Endothelial cell (in vitro differentiated cells): Measurements from ENCODE around the gene SCGB3A1. TPM values are rescaled to one million over a fixed set of nuclear protein-coding genes. Genes with fewer than 3 reads are reported as not detected.

ENCODE experiments used
- DNase-seq: peaks from one replicate; pipeline ENCODE4 v3.0.0; 2021; ENCODE audit warnings: low spot score
- H3K27ac Mint-ChIP-seq: one replicate; pipeline ENCODE4 v1.8.0; 2021; ENCODE audit warnings: mixed read lengths, inconsistent platforms; ENCODE audit not compliant: unreplicated experiment
- H3K27me3 Mint-ChIP-seq: one replicate; pipeline ENCODE4 v1.8.0; 2021; ENCODE audit warnings: mild to moderate bottlenecking, moderate library complexity, mixed read lengths, inconsistent platforms; ENCODE audit not compliant: unreplicated experiment
- H3K36me3 Mint-ChIP-seq: one replicate; pipeline ENCODE4 v1.8.0; 2021; ENCODE audit warnings: mild to moderate bottlenecking, low read depth, mixed read lengths, inconsistent platforms; ENCODE audit not compliant: unreplicated experiment
- H3K4me1 Mint-ChIP-seq: one replicate; pipeline ENCODE4 v1.8.0; 2021; ENCODE audit warnings: mild to moderate bottlenecking, mixed read lengths, inconsistent platforms; ENCODE audit not compliant: unreplicated experiment
- H3K4me3 Mint-ChIP-seq: one replicate; pipeline ENCODE4 v1.8.0; 2021; ENCODE audit warnings: mild to moderate bottlenecking, mixed read lengths, inconsistent platforms; ENCODE audit not compliant: unreplicated experiment
- H3K9me3 Mint-ChIP-seq: one replicate; pipeline ENCODE4 v1.8.0; 2021; ENCODE audit warnings: mixed read lengths, inconsistent platforms; ENCODE audit not compliant: unreplicated experiment
- total RNA-seq: library from RNA; stranded (reverse); fragmentation: NEBNext Ultra II Directional; extraction: Animal tissue kit (Norgen Biotek cat#: 25700); gene quantifications from one replicate; pipeline ENCODE4 v1.2.1, GENCODE V29; 2021; ENCODE audit not compliant: unreplicated experiment
- TF ChIP-seq, protein P1 (sequence below): fragments of 200-600 bp; sonication (generic); IDR thresholded peaks from one replicate; pipeline ENCODE4 v1.5.0; 2021; ENCODE audit warnings: antibody characterized with exemption; ENCODE audit not compliant: unreplicated experiment

The SCGB3A1 gene
- total RNA-seq, 1 donor from 2014 or later = 5.4 TPM

DNA sequence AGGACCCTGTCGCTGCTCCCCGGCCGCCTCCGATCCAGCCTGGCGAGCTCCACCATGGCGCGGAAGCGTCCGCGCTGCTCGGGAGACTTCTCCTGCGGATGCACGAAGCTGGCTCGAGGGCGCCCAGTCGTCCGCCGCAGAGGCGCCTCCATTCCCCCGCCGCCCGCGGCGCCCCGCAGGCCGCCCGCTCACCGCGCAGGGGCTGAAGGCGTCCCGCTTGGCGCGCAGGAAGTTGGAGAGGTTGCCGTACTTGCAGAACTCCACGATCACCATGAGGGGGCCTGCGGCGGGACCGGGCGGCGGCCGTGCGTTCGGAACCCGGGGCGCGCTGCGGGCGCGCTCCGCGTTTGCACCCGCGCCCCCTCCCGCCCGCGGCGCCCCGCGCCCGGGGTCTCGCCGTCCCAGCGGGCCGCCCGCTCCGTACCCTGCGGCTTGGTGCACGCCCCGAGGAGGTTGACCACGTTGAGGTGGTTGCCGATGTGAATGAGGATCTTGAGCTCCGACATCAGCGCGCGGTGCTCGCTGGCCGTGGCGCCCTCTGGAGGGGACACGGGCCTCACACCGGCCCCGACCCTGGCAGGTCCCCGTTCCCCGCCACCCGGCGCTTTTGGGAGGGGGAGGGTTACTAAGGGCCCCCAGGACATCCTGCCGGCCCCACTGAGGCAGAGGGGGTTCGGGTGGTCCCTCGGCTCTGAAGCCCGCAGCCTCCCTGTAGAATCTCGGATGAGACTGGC is 27.7 kb upstream of the SCGB3A1 start:
- Mint-ChIP-seq H3K4me1 (peaks cover 33% of the 10 kb centered on the region), H3K4me3 (no peak overlapping the region), H3K27ac (no peak overlapping the region), H3K27me3 (peaks cover 44% of the 10 kb centered on the region), H3K36me3 (peaks cover 49% of the 10 kb centered on the region), H3K9me3 (no peaks in the 10 kb centered on the region)
- TF ChIP-seq, protein P1, sequence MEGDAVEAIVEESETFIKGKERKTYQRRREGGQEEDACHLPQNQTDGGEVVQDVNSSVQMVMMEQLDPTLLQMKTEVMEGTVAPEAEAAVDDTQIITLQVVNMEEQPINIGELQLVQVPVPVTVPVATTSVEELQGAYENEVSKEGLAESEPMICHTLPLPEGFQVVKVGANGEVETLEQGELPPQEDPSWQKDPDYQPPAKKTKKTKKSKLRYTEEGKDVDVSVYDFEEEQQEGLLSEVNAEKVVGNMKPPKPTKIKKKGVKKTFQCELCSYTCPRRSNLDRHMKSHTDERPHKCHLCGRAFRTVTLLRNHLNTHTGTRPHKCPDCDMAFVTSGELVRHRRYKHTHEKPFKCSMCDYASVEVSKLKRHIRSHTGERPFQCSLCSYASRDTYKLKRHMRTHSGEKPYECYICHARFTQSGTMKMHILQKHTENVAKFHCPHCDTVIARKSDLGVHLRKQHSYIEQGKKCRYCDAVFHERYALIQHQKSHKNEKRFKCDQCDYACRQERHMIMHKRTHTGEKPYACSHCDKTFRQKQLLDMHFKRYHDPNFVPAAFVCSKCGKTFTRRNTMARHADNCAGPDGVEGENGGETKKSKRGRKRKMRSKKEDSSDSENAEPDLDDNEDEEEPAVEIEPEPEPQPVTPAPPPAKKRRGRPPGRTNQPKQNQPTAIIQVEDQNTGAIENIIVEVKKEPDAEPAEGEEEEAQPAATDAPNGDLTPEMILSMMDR = no peak
- DNase-seq = peak; percentile 52

DNA sequence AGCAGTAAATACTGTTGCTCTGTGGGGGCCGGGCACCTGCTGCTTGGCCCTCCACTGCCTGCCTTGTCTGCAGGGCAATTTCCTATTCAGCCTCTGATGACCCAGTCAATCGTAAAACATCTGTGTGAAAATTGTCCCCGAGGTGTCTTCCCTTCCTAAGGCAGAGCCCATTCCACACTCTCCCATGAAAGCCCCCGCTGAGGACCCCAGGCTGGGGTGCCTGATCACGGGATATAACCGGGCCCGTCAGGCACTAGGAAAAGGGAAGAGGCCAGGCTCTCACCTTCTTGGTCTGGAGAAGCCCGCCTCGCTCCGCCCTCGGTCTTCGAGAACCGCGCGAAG is 27.2 kb upstream of the SCGB3A1 start:
- H3K4me1 Mint-ChIP-seq = peaks cover 33% of the 10 kb centered on the region
- peaks cover 54% of the 10 kb centered on the region for H3K36me3 Mint-ChIP-seq
- TF ChIP-seq, protein P1 = no peak
- peak overlapping the region; percentile 87 for H3K27ac Mint-ChIP-seq
- DNase-seq = no peak
- H3K27me3 Mint-ChIP-seq = peaks cover 43% of the 10 kb centered on the region
- H3K9me3 Mint-ChIP-seq = no peaks in the 10 kb centered on the region
- H3K4me3 Mint-ChIP-seq = peak overlapping the region; percentile 67

DNA sequence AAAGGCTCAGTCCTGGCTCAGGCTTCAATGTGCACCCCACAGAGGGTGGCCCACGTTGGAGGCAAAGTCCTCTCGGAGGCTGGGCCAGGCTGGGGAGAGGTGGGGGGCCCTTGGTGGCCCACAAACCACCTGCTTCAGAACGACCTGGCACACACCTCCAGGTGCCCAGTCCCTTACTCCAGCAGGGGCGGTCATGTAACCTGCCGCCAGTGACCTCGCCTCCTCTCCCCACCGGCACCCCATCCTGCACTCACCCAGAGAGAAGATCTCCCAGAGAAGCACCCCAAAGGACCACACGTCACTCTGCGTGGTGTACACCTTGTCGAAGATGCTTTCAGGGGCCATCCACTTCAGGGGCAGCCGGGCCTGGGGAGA is 22.5 kb upstream of the SCGB3A1 start:
- TF ChIP-seq, protein P1 = no peak
- Mint-ChIP-seq H3K27ac (no peak overlapping the region), H3K27me3 (peaks cover 29% of the 10 kb centered on the region), H3K9me3 (no peaks in the 10 kb centered on the region), H3K36me3 (peaks cover 48% of the 10 kb centered on the region), H3K4me3 (peak overlapping the region; percentile 71), H3K4me1 (peaks cover 19% of the 10 kb centered on the region)
- no peak for DNase-seq

DNA sequence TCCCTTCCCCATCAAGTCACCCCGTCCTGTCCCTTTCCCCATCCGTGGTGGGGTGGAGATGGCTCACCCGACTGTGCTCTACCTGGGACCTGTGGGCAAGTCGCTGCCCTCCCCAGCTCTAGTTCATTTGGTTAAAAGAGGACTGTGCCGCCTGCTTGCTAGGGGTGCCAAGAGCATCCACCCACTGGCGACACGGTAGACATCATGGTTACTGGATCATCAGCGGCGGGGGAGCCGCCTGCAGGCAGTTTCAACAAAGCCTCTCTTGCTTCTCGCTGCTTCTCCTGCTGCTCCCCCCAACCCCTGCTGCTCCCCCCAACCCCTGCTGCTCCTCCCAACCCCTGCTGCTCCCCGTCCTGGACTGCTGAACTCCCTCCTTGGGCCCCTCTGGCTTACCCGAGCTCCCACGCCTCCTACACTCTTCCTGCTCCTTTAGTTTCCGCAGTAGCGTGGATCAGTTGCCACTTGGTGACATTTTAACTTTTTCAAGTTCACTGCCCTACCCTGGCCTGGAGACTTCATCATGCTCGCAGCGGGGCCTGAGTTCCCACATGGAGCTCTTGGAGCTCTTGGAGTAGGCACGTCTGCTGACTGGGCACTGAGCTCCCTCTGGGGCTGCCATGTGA is 22.0 kb upstream of the SCGB3A1 start:
- Mint-ChIP-seq H3K27ac (no peak overlapping the region), H3K36me3 (peaks cover 45% of the 10 kb centered on the region), H3K4me1 (peaks cover 19% of the 10 kb centered on the region), H3K27me3 (peaks cover 27% of the 10 kb centered on the region), H3K9me3 (no peaks in the 10 kb centered on the region), H3K4me3 (no peak overlapping the region)
- TF ChIP-seq, protein P1 = no peak
- no peak for DNase-seq

DNA sequence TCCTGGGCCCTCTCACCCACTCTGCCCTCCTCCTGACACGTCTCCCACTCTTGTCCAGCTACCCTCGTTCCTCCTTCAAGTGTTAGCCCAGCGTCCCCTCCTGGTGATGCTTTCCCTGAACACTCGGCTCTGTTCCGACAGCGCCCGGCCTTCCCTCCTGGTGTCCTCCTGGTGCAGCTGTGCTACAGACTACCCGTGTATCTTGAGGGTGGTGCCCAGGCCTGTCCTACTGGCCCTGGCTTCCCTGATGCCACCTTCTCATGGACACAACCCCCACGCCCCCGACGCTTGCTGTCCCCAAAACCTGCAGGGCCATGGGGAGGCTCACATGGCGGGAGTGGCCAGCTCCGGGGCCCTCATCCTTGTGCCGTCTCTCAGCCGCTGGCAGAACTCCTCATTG is 21.4 kb upstream of the SCGB3A1 start:
- no peak for DNase-seq
- Mint-ChIP-seq H3K36me3 (peaks cover 49% of the 10 kb centered on the region), H3K4me1 (peaks cover 19% of the 10 kb centered on the region), H3K27me3 (peaks cover 26% of the 10 kb centered on the region), H3K27ac (peak overlapping the region; percentile 82), H3K9me3 (no peaks in the 10 kb centered on the region), H3K4me3 (peak overlapping the region; percentile 69)
- TF ChIP-seq, protein P1 = no peak
